Measurements from ENCODE around the gene DCP1B.

- no peak for TF ChIP-seq CTCF (IDR thresholded peaks at IDR 0.05)
- no peak for TF ChIP-seq POLR2A (IDR thresholded peaks at IDR 0.05)
Measured at GRCh38 chr12:1916371-1917171, 87.7 kb downstream of the DCP1B start.
